K562 (cell line): ENCODE data around the gene SLAMF6.

Experiments used
- CEBPZ ChIP-seq: fragments of 150-350 bp; IDR thresholded peaks from 2 replicates; pipeline ENCODE4 v1.6.1; 2014; ENCODE audit warnings: low read depth, mild to moderate bottlenecking, low read length, borderline replicate concordance
- POLR2A ChIP-seq: fragments of 450-650 bp; conservative IDR thresholded peaks from 2 replicates; pipeline ENCODE4 v1.6.1; 2016
- RFX5 ChIP-seq: IDR thresholded peaks from 2 replicates; pipeline ENCODE4 v1.6.1; 2011; ENCODE audit warnings: low read depth, mild to moderate bottlenecking, improper control_type of control experiment, low read length
- ZC3H11A ChIP-seq: IDR thresholded peaks from 2 replicates; pipeline ENCODE4 v1.6.1; 2012; ENCODE audit warnings: low read depth, low read length, improper control_type of control experiment
- ZFP36 ChIP-seq: fragments of 150-350 bp; IDR thresholded peaks from 2 replicates; pipeline ENCODE4 v1.6.1; 2018; ENCODE audit warnings: low read length, low read depth; ENCODE audit not compliant: partially characterized antibody
- TF ChIP-seq, protein P1 (sequence below): sonication (generic); formaldehyde crosslinking; IDR thresholded peaks from 2 replicates; pipeline ENCODE4 v1.8.0; 2022; ENCODE audit warnings: mild to moderate bottlenecking, missing genetic modification reagents

DNA sequence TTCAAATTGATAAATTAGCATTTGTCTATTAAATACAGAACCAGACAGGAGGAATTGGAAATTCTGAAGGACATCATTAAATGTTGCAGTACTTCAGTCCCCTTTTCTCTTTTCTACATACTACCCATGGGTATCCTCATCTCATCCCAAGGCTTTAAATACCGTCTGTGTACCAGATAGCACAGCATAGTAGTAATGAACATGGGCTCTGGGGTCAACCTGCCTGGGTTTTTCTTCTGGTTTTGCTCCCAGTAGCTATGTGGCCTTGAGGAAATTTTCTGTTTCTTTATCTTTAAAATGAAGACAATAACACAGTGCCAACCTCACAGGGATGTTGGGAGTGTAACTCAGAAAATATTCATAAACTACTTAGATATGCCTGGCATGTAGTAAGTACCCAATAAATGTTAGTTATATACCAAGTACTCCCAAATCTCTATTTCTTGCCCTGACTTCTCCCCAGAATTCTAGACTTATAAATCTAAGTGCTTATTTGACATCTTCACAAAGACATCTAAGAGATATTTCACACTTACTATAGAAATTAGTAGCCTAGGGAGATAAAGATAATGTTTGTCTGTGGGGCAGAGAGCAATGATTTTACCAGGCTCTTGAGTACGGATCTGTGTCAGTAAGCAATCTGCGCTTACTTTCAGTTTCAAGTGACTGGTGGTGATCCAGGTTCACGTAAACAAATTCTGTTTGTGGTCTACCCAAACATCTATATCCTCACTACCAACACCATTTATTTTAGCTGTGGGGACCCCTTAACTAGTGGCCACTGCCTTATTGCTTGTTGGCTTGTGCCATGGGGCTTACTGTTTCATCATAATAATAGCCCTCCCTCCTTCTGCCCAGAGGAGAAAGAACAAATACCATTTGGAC is 85.4 kb downstream of the SLAMF6 start:
- TF ChIP-seq ZC3H11A (no peak), CEBPZ (no peak), POLR2A (no peak), ZFP36 (no peak), RFX5 (no peak)
- TF ChIP-seq, protein P1, sequence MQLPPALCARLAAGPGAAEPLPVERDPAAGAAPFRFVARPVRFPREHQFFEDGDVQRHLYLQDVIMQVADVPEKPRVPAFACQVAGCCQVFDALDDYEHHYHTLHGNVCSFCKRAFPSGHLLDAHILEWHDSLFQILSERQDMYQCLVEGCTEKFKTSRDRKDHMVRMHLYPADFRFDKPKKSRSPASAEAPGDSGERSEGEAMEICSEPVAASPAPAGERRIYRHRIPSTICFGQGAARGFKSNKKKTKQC (CRISPR knock-in tag), result no peak
